Activated T-cell treated with anti-CD3 and anti-CD28 coated beads, Interleukin-2, amount 50 U/mL, for 4 hours (primary cell): ENCODE data around the gene GPATCH2L. TPM values are rescaled to one million over a fixed set of nuclear protein-coding genes. Genes with fewer than 3 reads are reported as not detected.
A peak's percentile ranks its signal among the peaks of the same experiment; 100 is the strongest.

Experiments used
- ATAC-seq, 2 donors: fragments of 200-7000 bp; cut with Tn5 transposase; one replicate each; pipeline ENCODE4 v1.10.0; 2021
- DNase-seq: peaks from one replicate; pipeline ENCODE4 v3.0.0-alpha.2; 2020
- H3K27me3 Mint-ChIP-seq: one replicate; pipeline ENCODE4 v1.8.0; 2021; ENCODE audit warnings: low read depth, mixed read lengths
- H3K36me3 Mint-ChIP-seq: one replicate; pipeline ENCODE4 v1.8.0; 2022; ENCODE audit warnings: mixed read lengths; ENCODE audit not compliant: insufficient read depth
- H3K4me1 Mint-ChIP-seq: one replicate; pipeline ENCODE4 v1.8.0; 2021; ENCODE audit warnings: low read depth, mixed read lengths
- H3K4me3 Mint-ChIP-seq: one replicate; pipeline ENCODE4 v1.8.0; 2021; ENCODE audit warnings: mild to moderate bottlenecking, moderate library complexity, mixed read lengths
- H3K9me3 Mint-ChIP-seq: one replicate; pipeline ENCODE4 v1.8.0; 2021; ENCODE audit warnings: mixed read lengths
- total RNA-seq, 3 donors: library from RNA; stranded (reverse); gene quantifications; one replicate each; pipeline ENCODE4 v1.2.1, GENCODE V29; 2021

Gene GPATCH2L
- total RNA-seq, 3 donors from 2014 or later: 31.3 to 41.4 (median 40.8) TPM

- H3K36me3 Mint-ChIP-seq: peaks cover 28% of the 10 kb centered on the region
Observed at GRCh38 chr14:76153919-76154318, 2.2 kb downstream of the GPATCH2L start.

GRCh38 chr14:76154539-76155126 is 2.9 kb downstream of the GPATCH2L start:
- no peak for DNase-seq
- Mint-ChIP-seq H3K4me3 (peak overlapping the region; percentile 97), H3K9me3 (peaks cover 5% of the 10 kb centered on the region), H3K27me3 (no peaks in the 10 kb centered on the region), H3K36me3 (peaks cover 32% of the 10 kb centered on the region), H3K4me1 (peaks cover 68% of the 10 kb centered on the region)
- no peak for ATAC-seq

More at GRCh38 chr14:76153919-76154318, 2.2 kb downstream of the GPATCH2L start:
- ATAC-seq (no peak), DNase-seq (no peak)
- Mint-ChIP-seq H3K4me1 (peaks cover 68% of the 10 kb centered on the region), H3K27me3 (no peaks in the 10 kb centered on the region), H3K9me3 (peaks cover 5% of the 10 kb centered on the region), H3K4me3 (peak overlapping the region; percentile 97)

GRCh38 chr14:76163668-76164363 is 12.1 kb downstream of the GPATCH2L start:
- ATAC-seq (no peak), DNase-seq (no peak)
- Mint-ChIP-seq H3K27me3 (no peaks in the 10 kb centered on the region), H3K4me3 (no peak overlapping the region), H3K9me3 (no peaks in the 10 kb centered on the region), H3K36me3 (peaks cover 46% of the 10 kb centered on the region), H3K4me1 (peaks cover 27% of the 10 kb centered on the region)

DNA sequence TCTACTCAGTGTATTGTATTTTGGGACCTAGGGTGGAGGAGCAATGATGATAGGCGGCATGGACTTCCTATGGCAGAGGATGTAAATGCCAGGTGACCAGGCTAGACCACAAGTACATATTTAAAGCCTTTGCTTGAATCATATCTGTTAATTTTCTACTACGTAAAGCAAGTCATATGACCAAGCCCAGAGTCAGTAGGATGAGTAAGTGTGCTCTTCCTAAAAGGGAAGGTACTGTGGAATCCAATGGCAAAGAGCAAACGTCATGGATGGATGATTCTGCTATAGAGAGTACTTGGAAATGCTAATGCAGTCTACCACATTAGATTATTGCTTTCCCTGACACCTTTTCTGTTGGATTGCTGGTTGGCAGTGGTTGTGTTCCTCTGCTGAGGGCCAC is 16.8 kb downstream of the GPATCH2L start:
- no peaks in the 10 kb centered on the region for H3K27me3 Mint-ChIP-seq
- ATAC-seq (no peak), DNase-seq (no peak)
- H3K4me3 Mint-ChIP-seq: no peak overlapping the region
- peaks cover 51% of the 10 kb centered on the region for H3K36me3 Mint-ChIP-seq
- no peaks in the 10 kb centered on the region for H3K9me3 Mint-ChIP-seq
- peaks cover 18% of the 10 kb centered on the region for H3K4me1 Mint-ChIP-seq

DNA sequence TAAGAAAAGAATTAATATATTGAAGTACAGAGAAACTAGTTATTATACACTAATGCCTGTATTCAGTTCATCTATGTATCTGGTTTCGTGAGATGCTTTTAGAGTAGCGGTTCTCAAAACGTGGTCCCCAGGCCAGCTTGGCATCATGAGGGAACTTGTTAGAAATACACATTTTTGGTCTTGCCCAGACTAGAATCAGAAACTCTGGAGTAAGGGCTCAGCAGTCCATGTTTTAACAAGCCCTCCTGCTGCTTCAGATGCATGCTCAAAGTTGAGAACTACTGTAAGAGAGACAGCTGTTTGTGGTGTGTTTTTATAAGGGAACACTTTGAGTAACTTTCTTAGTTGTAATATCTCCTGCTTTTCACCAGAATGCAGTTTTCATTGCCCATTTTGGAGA is 18.1 kb downstream of the GPATCH2L start:
- no peaks in the 10 kb centered on the region for H3K27me3 Mint-ChIP-seq
- H3K36me3 Mint-ChIP-seq: peaks cover 53% of the 10 kb centered on the region
- no peak for ATAC-seq
- no peak for DNase-seq
- H3K4me3 Mint-ChIP-seq: no peak overlapping the region
- H3K9me3 Mint-ChIP-seq: no peaks in the 10 kb centered on the region
- peaks cover 11% of the 10 kb centered on the region for H3K4me1 Mint-ChIP-seq

- H3K36me3 Mint-ChIP-seq: peaks cover 53% of the 10 kb centered on the region
Observed at GRCh38 chr14:76174982-76175381, 23.3 kb downstream of the GPATCH2L start.

DNA sequence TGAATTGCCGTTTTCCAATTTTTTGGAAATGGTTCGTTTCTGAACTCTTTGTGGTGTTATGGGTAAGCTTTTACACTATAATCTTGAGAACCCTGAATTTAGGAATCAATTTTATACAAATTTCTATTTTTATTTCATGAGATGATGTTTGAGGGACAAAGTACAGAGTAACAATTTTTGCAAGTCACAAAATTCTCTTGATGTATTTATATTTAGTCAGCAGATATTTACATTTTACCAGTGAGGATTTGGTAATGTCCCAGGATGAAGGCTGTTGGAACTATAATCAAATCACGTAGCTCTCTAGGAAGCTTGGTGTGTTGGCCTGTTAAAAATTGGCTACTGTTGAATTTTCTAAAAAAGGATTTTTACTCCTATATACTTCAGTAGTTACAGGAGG is 24.2 kb downstream of the GPATCH2L start:
- H3K9me3 Mint-ChIP-seq: no peaks in the 10 kb centered on the region
- H3K4me3 Mint-ChIP-seq: no peak overlapping the region
- no peaks in the 10 kb centered on the region for H3K4me1 Mint-ChIP-seq
- no peak for ATAC-seq
- peaks cover 47% of the 10 kb centered on the region for H3K36me3 Mint-ChIP-seq
- no peaks in the 10 kb centered on the region for H3K27me3 Mint-ChIP-seq
- DNase-seq: no peak

More at GRCh38 chr14:76174982-76175381, 23.3 kb downstream of the GPATCH2L start:
- Mint-ChIP-seq H3K4me3 (no peak overlapping the region), H3K27me3 (no peaks in the 10 kb centered on the region), H3K9me3 (no peaks in the 10 kb centered on the region), H3K4me1 (no peaks in the 10 kb centered on the region)
- ATAC-seq: no peak
- no peak for DNase-seq

DNA sequence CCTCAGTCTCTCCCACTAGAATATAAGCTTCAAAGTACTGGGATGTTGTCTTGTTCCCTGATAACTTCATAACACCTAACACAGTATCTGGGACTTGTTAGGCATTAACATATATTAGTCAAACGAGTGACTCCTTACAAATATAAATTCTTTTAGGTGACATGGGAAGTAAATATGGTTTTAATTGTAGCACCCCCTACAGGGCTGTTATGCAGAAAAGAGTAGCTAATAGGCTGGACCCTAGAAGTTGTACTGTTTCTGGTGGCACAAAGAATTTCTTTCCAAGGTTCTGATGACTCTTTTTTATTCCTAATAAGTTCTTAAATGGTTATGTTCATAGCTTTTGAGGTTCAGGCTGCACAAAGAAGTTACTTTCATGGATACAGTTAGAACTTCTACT is 29.8 kb downstream of the GPATCH2L start:
- peaks cover 54% of the 10 kb centered on the region for H3K36me3 Mint-ChIP-seq
- H3K4me3 Mint-ChIP-seq: no peak overlapping the region
- ATAC-seq (no peak), DNase-seq (no peak)
- no peaks in the 10 kb centered on the region for H3K27me3 Mint-ChIP-seq
- no peaks in the 10 kb centered on the region for H3K9me3 Mint-ChIP-seq
- peaks cover 5% of the 10 kb centered on the region for H3K4me1 Mint-ChIP-seq

- Mint-ChIP-seq H3K9me3 (no peaks in the 10 kb centered on the region), H3K36me3 (peaks cover 44% of the 10 kb centered on the region)
Observed at GRCh38 chr14:76186308-76187027, 34.7 kb downstream of the GPATCH2L start.

DNA sequence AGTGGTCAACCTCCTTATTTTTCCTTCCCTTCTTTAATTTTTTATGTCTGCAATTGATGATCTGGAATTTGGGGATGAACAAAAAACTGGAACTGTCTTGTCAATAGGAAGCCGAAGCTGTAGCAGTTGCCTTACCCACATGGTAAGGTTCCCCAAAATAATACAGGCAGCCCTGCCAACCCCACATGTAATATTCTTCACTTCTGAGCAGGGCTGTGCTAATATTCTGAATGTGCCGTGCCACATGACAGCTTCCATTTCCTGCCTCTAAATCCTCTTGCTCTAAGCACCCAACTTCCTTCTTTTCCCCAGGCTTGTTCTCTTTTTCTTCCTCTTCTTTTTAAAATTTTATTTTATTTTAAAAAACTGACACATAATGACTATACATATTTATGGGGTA is 39.6 kb downstream of the GPATCH2L start:
- Mint-ChIP-seq H3K4me3 (no peak overlapping the region), H3K9me3 (no peaks in the 10 kb centered on the region), H3K36me3 (peaks cover 43% of the 10 kb centered on the region), H3K4me1 (peaks cover 3% of the 10 kb centered on the region), H3K27me3 (no peaks in the 10 kb centered on the region)
- ATAC-seq: no peak
- DNase-seq: no peak

More at GRCh38 chr14:76186308-76187027, 34.7 kb downstream of the GPATCH2L start:
- peaks cover 8% of the 10 kb centered on the region for H3K4me1 Mint-ChIP-seq
- ATAC-seq (no peak), DNase-seq (no peak)
- H3K4me3 Mint-ChIP-seq: no peak overlapping the region
- H3K27me3 Mint-ChIP-seq: no peaks in the 10 kb centered on the region

- H3K4me3 Mint-ChIP-seq: no peak overlapping the region
- H3K27me3 Mint-ChIP-seq: no peaks in the 10 kb centered on the region
- peaks cover 47% of the 10 kb centered on the region for H3K36me3 Mint-ChIP-seq
- DNase-seq: no peak
- no peaks in the 10 kb centered on the region for H3K4me1 Mint-ChIP-seq
- no peaks in the 10 kb centered on the region for H3K9me3 Mint-ChIP-seq
- ATAC-seq: no peak
Observed at GRCh38 chr14:76193696-76194095, 42.0 kb downstream of the GPATCH2L start.

GRCh38 chr14:76194327-76194726 is 42.6 kb downstream of the GPATCH2L start:
- Mint-ChIP-seq H3K27me3 (no peaks in the 10 kb centered on the region), H3K4me1 (no peaks in the 10 kb centered on the region), H3K36me3 (peaks cover 47% of the 10 kb centered on the region), H3K9me3 (no peaks in the 10 kb centered on the region), H3K4me3 (no peak overlapping the region)
- ATAC-seq (no peak), DNase-seq (no peak)

DNA sequence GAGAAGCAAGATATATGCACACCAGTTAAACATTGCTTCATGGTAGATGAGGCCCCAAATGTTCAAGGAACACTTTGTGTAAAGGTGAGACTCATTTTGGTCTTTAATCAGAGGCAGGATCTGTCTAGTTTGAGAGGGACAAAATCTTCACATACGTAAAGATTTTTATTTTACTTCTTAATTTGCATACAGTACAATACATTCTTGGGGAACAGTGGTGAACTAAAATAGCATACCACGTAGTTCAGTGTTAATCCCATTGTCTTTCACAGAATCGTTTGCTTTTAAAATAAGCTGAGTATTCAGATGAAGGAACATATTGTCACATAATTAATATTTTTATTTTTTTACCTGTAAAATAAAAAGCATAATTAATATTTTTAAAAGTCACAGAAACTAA is 43.3 kb downstream of the GPATCH2L start:
- H3K4me3 Mint-ChIP-seq: no peak overlapping the region
- DNase-seq (no peak), ATAC-seq (no peak)
- H3K27me3 Mint-ChIP-seq: no peaks in the 10 kb centered on the region
- H3K9me3 Mint-ChIP-seq: no peaks in the 10 kb centered on the region
- H3K36me3 Mint-ChIP-seq: peaks cover 49% of the 10 kb centered on the region
- no peaks in the 10 kb centered on the region for H3K4me1 Mint-ChIP-seq

- H3K27me3 Mint-ChIP-seq: no peaks in the 10 kb centered on the region
- H3K4me3 Mint-ChIP-seq: no peak overlapping the region
- H3K4me1 Mint-ChIP-seq: no peaks in the 10 kb centered on the region
- no peaks in the 10 kb centered on the region for H3K9me3 Mint-ChIP-seq
- ATAC-seq: no peak
- no peak for DNase-seq
- peaks cover 54% of the 10 kb centered on the region for H3K36me3 Mint-ChIP-seq
Observed at GRCh38 chr14:76196980-76197695, 45.4 kb downstream of the GPATCH2L start.
